GM21723 (cell line): ENCODE results near the gene ESR1.

Experiments
- ATAC-seq: cut with Tn5 transposase; IDR thresholded peaks from one replicate; pipeline ENCODE4 v1.9.1; 2021; ENCODE audit warnings: mild to moderate bottlenecking, moderate library complexity; ENCODE audit not compliant: unreplicated experiment

ESR1 gene

GRCh38 chr6:152089992-152090391 lies 282.5 kb downstream of the ESR1 start:
- no peak for ATAC-seq

- no peak for ATAC-seq
Measured at GRCh38 chr6:152091201-152091600, 283.7 kb downstream of the ESR1 start.

- ATAC-seq = no peak
Measured at GRCh38 chr6:152091851-152092341, 284.4 kb downstream of the ESR1 start.

GRCh38 chr6:152093711-152094110 lies 286.2 kb downstream of the ESR1 start:
- ATAC-seq = no peak

GRCh38 chr6:152094276-152094675 lies 286.8 kb downstream of the ESR1 start:
- no peak for ATAC-seq

GRCh38 chr6:152094992-152095592 lies 287.6 kb downstream of the ESR1 start:
- ATAC-seq = no peak

GRCh38 chr6:152096863-152097496 lies 289.5 kb downstream of the ESR1 start:
- ATAC-seq = no peak

GRCh38 chr6:152098683-152099082 lies 291.2 kb downstream of the ESR1 start:
- no peak for ATAC-seq

GRCh38 chr6:152099446-152100182 lies 292.1 kb downstream of the ESR1 start:
- no peak for ATAC-seq

GRCh38 chr6:152100183-152100618 lies 292.7 kb downstream of the ESR1 start:
- no peak for ATAC-seq

- ATAC-seq = no peak
Measured at GRCh38 chr6:152107973-152108372, 300.5 kb downstream of the ESR1 start.

- ATAC-seq = no peak
Measured at GRCh38 chr6:152110886-152111820, 303.7 kb downstream of the ESR1 start.

GRCh38 chr6:152112491-152113261 lies 305.2 kb downstream of the ESR1 start:
- no peak for ATAC-seq

- ATAC-seq = peak; percentile 91
Measured at GRCh38 chr6:152117156-152118133, 310.0 kb downstream of the ESR1 start.

GRCh38 chr6:152118224-152118623 lies 310.7 kb downstream of the ESR1 start:
- no peak for ATAC-seq

GRCh38 chr6:152118678-152119077 lies 311.2 kb downstream of the ESR1 start:
- ATAC-seq = no peak

- no peak for ATAC-seq
Measured at GRCh38 chr6:152119831-152120230, 312.3 kb downstream of the ESR1 start.

GRCh38 chr6:152121910-152122309 lies 314.4 kb downstream of the ESR1 start:
- no peak for ATAC-seq

- ATAC-seq = no peak
Measured at GRCh38 chr6:152122434-152122833, 315.0 kb downstream of the ESR1 start.
